ENCODE measurements around the gene E4F1.

GRCh38 chr16:2210009-2210332 is 13.4 kb upstream of the E4F1 start:
- no peak for TF ChIP-seq CTCF (IDR thresholded peaks at IDR 0.05)
- no peak for TF ChIP-seq POLR2A (IDR thresholded peaks at IDR 0.05)
- TF ChIP-seq EP300 (IDR thresholded peaks at IDR 0.05): no peak

Measured in tibial nerve (tissue), 4 donors.